Measurements from ENCODE around the gene BEND7. TPM values are rescaled to one million over a fixed set of nuclear protein-coding genes. Genes with fewer than 3 reads are reported as not detected.

The BEND7 gene
- total RNA-seq, 1 experiment from 2014 or later = 7.6 TPM

DNA sequence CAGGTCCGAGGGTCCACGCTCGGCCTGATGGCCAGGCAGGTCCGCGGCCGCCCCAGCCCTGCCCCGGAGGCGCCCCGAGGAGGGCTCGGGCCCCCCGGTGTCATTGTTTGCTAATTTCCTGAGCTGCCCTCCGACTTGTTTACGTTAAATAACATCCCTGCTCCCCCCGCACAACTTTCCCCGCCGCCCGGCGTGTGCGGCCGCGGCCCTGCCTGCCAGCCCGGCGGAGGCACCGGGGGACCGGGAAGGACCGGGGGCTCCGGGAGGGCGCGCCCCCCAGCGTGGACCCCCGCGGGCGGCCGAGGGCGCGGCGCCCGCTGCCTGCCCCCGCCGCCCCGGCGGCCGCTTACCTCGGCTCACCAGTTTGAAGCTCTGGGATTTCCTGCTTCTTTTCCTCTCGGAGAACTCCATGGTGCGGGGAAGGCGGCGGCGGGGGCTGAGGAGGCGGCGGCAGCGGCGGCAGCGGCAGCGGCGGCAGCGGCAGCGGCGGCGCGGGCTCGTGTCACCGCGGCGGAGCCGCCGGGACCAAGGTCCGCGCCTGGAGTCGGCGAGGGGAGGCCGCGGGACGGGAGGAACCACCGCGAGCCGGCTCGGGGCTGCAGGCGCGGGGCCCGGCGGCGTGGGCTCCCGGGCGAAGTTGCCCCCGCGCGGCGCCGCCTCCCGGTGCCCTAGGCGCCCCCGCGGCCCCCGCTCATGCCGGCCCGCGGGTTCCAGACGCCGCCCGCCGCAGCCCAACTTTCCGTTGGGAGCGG, 515 bp downstream of the BEND7 start:
- in situ Hi-C loops (cut with HindIII; ENCODE audit: low pct_unique_long_range_greater_than_20kb, low sequenced_read_pairs) (no loop called here), intact Hi-C loops (cut with micrococcal nuclease; ENCODE audit: unreplicated experiment) (no loop called here)
- POLR2A ChIA-PET = no interaction called here

GRCh38 chr10:13527864-13528122, 1.0 kb downstream of the BEND7 start:
- Histone ChIP-seq H3K27ac (ENCODE audit: low read length) (no peak overlapping the region), H3K9me3 (ENCODE audit: control insufficient read depth, insufficient read depth, low read depth, low read length) (no peaks in the 10 kb centered on the region), H3K4me3 (ENCODE audit: low read depth in 2 of 2, low read length in 2 of 2) (peak overlapping the region; percentile 35 to 43), H3K36me3 (ENCODE audit: control insufficient read depth, insufficient read depth, low read length) (no peaks in the 10 kb centered on the region; the same call in 1 of the 2 replicates), H3K4me1 (ENCODE audit: control insufficient read depth, insufficient read depth, low read length) (no peaks in the 10 kb centered on the region), H3K27me3 (ENCODE audit: control insufficient read depth, insufficient read depth, low read length) (no peaks in the 10 kb centered on the region; the same call in 1 of the 2 replicates)
- ChIA-PET CTCF (interaction anchor here (0.6 kb wide), 1 partner anchor 135 kb away, joined by 3 read pairs; no protein-coding TSS in a partner anchor), POLR2A (no interaction called here)
- in situ Hi-C loops (cut with HindIII; ENCODE audit: low pct_unique_long_range_greater_than_20kb, low sequenced_read_pairs) = no loop called here
- no peak for DNase-seq (ENCODE audit: low read depth, low spot score)
- BruUV-seq (replicated peaks) = no TSS peak
- intact Hi-C loops (cut with micrococcal nuclease; ENCODE audit: unreplicated experiment) = no loop called here
- no peak for ATAC-seq
- TF ChIP-seq TCF7L2 (IDR thresholded peaks at IDR 0.05; ENCODE audit: low read depth, low read length) (no peak), SIN3A (IDR thresholded peaks at IDR 0.05; ENCODE audit: borderline replicate concordance, insufficient read depth, low read depth, low read length) (no peak)
- TF ChIP-seq, protein P1, sequence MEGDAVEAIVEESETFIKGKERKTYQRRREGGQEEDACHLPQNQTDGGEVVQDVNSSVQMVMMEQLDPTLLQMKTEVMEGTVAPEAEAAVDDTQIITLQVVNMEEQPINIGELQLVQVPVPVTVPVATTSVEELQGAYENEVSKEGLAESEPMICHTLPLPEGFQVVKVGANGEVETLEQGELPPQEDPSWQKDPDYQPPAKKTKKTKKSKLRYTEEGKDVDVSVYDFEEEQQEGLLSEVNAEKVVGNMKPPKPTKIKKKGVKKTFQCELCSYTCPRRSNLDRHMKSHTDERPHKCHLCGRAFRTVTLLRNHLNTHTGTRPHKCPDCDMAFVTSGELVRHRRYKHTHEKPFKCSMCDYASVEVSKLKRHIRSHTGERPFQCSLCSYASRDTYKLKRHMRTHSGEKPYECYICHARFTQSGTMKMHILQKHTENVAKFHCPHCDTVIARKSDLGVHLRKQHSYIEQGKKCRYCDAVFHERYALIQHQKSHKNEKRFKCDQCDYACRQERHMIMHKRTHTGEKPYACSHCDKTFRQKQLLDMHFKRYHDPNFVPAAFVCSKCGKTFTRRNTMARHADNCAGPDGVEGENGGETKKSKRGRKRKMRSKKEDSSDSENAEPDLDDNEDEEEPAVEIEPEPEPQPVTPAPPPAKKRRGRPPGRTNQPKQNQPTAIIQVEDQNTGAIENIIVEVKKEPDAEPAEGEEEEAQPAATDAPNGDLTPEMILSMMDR (IDR thresholded peaks at IDR 0.05) = no peak

More for the DNA sequence above, 515 bp downstream of the BEND7 start:
- Histone ChIP-seq H3K9me3 (ENCODE audit: control insufficient read depth, insufficient read depth, low read depth, low read length) (no peaks in the 10 kb centered on the region), H3K4me3 (ENCODE audit: low read depth in 2 of 2, low read length in 2 of 2) (peak overlapping the region; percentile 35 to 43), H3K27ac (ENCODE audit: low read length) (no peak overlapping the region), H3K4me1 (ENCODE audit: control insufficient read depth, insufficient read depth, low read length) (no peaks in the 10 kb centered on the region), H3K36me3 (ENCODE audit: control insufficient read depth, insufficient read depth, low read length) (no peaks in the 10 kb centered on the region; the same call in 1 of the 2 replicates), H3K27me3 (ENCODE audit: control insufficient read depth, insufficient read depth, low read length) (no peaks in the 10 kb centered on the region; the same call in 1 of the 2 replicates)
- TF ChIP-seq, protein P1 (IDR thresholded peaks at IDR 0.05) = no peak
- TF ChIP-seq POLR2AphosphoS5 (IDR thresholded peaks at IDR 0.05; ENCODE audit: low read depth, low read length) (no peak), TCF7L2 (IDR thresholded peaks at IDR 0.05; ENCODE audit: low read depth, low read length) (no peak), REST (IDR thresholded peaks at IDR 0.05; ENCODE audit: insufficient read depth in 1 of 2, low read depth in 2 of 2, low read length in 1 of 2) (no peak), SIN3A (IDR thresholded peaks at IDR 0.05; ENCODE audit: borderline replicate concordance, insufficient read depth, low read depth, low read length) (no peak)
- ATAC-seq (peak; percentile 69), DNase-seq (ENCODE audit: low read depth, low spot score) (no peak)
- CTCF ChIA-PET = interaction anchor here (0.6 kb wide), 1 partner anchor 135 kb away, joined by 3 read pairs; no protein-coding TSS in a partner anchor
- no TSS peak for BruUV-seq (replicated peaks)

Data from Panc1 (cell line).